IMR-90 (cell line): ENCODE data around the gene RTN1. TPM values are rescaled to one million over a fixed set of nuclear protein-coding genes. Genes with fewer than 3 reads are reported as not detected.

ENCODE experiments used
- ATAC-seq: fragments of 200-7000 bp; cut with Tn5 transposase; 2 replicates; pipeline ENCODE4 v1.9.1; 2020; ENCODE audit warnings: low read depth, mild to moderate bottlenecking, moderate library complexity
- BruUV-seq: library from RNA; stranded (reverse); fragments of 400-500 nt; replicated peaks from 2 replicates; lab custom pipeline; 2021; lab: Mats Ljungman, UMichigan
- CTCF ChIA-PET: fragments of 300-600 bp; formaldehyde crosslinking; extraction: SDS; loops from one replicate; lab custom pipeline; 2021; ENCODE audit warnings: antibody characterized with exemption; lab: Yijun Ruan, JAX
- POLR2A ChIA-PET: fragments of 300-600 bp; sonication (Branson Sonifier 250); formaldehyde crosslinking; loops from one replicate; lab custom pipeline; 2022; ENCODE audit warnings: antibody characterized with exemption; ENCODE audit not compliant: unreplicated experiment; lab: Charles Lee
- DNase-seq: peaks from one replicate; pipeline ENCODE4 v3.0.0; 2013
- H2AFZ ChIP-seq: replicated peaks from 2 replicates; pipeline ENCODE3; 2013; ENCODE audit warnings: low read length, mild to moderate bottlenecking; ENCODE audit not compliant: poor library complexity
- H2AK5ac ChIP-seq: 2 replicates; pipeline ENCODE4 v1.6.1; 2013; ENCODE audit warnings: low read depth, low read length, inconsistent platforms
- H2AK9ac ChIP-seq: replicated peaks from 2 replicates; pipeline ENCODE3; 2013; ENCODE audit warnings: mild to moderate bottlenecking, low read depth, low read length, moderate library complexity; ENCODE audit not compliant: poor library complexity
- H2BK120ac ChIP-seq: 2 replicates; pipeline ENCODE4 v1.6.1; 2013; ENCODE audit warnings: low read depth, low read length, inconsistent platforms
- H2BK15ac ChIP-seq: 3 replicates; pipeline ENCODE4 v1.6.1; 2013; ENCODE audit warnings: low read depth, low read length, inconsistent platforms
- H2BK20ac ChIP-seq: 2 replicates; pipeline ENCODE4 v1.6.1; 2013; ENCODE audit warnings: low read depth, mild to moderate bottlenecking, inconsistent platforms, low read length, moderate library complexity
- H2BK5ac ChIP-seq: 2 replicates; pipeline ENCODE4 v1.6.1; 2013; ENCODE audit warnings: mild to moderate bottlenecking, low read depth, low read length, inconsistent platforms; ENCODE audit not compliant: poor library complexity, severe bottlenecking
- H3K14ac ChIP-seq: replicated peaks from 2 replicates; pipeline ENCODE4 v1.6.1; 2013; ENCODE audit warnings: low read depth, low read length, inconsistent platforms
- H3K18ac ChIP-seq: 2 replicates; pipeline ENCODE4 v1.6.1; 2013; ENCODE audit warnings: low read depth, low read length, control low read depth
- H3K23ac ChIP-seq: 2 replicates; pipeline ENCODE4 v1.6.1; 2013; ENCODE audit warnings: low read depth, low read length, inconsistent platforms
- H3K27ac ChIP-seq: 2 replicates; pipeline ENCODE4 v1.5.1; 2013; ENCODE audit warnings: mild to moderate bottlenecking, control low read depth, low read length; ENCODE audit not compliant: insufficient read depth
- H3K27me3 ChIP-seq: 2 replicates; pipeline ENCODE4 v1.6.1; 2013; ENCODE audit warnings: low read length; ENCODE audit not compliant: control insufficient read depth, insufficient read depth
- H3K36me3 ChIP-seq: 2 replicates; pipeline ENCODE4 v1.6.1; 2013; ENCODE audit warnings: low read length, mixed read lengths; ENCODE audit not compliant: control insufficient read depth, insufficient read depth
- H3K4ac ChIP-seq: 2 replicates; pipeline ENCODE4 v1.6.1; 2013; ENCODE audit warnings: low read depth, low read length, inconsistent platforms
- H3K4me1 ChIP-seq: 2 replicates; pipeline ENCODE4 v1.6.1; 2013; ENCODE audit warnings: low read length, mixed read lengths; ENCODE audit not compliant: control insufficient read depth, insufficient read depth
- H3K4me2 ChIP-seq: 2 replicates; pipeline ENCODE4 v1.6.1; 2013; ENCODE audit warnings: low read depth, mild to moderate bottlenecking, control low read depth, low read length, moderate library complexity
- H3K4me3 ChIP-seq: 2 replicates; pipeline ENCODE4 v1.5.1; 2013; ENCODE audit warnings: low read depth, mild to moderate bottlenecking, control low read depth, low read length, moderate library complexity; ENCODE audit not compliant: insufficient read depth
- H3K56ac ChIP-seq: 2 replicates; pipeline ENCODE4 v1.6.1; 2013; ENCODE audit warnings: low read length, inconsistent platforms; ENCODE audit not compliant: insufficient read depth; ENCODE audit errors: extremely low read depth
- H3K79me1 ChIP-seq, 2 experiments: 2 replicates each; pipeline ENCODE4 v1.6.1; 2013; ENCODE audit warnings: low read length in 2 of 2, inconsistent platforms in 1 of 2, low read depth in 1 of 2
- H3K9ac ChIP-seq: 2 replicates; pipeline ENCODE4 v1.6.1; 2013; ENCODE audit warnings: low read depth, low read length, control low read depth
- H3K9me1 ChIP-seq: 2 replicates; pipeline ENCODE4 v1.6.1; 2013; ENCODE audit warnings: low read length, inconsistent platforms; ENCODE audit not compliant: insufficient read depth
- H3K9me3 ChIP-seq: 2 replicates; pipeline ENCODE4 v1.6.1; 2013; ENCODE audit warnings: low read length; ENCODE audit not compliant: control insufficient read depth, insufficient read depth
- H4K20me1 ChIP-seq: 2 replicates; pipeline ENCODE4 v1.6.1; 2013; ENCODE audit warnings: low read length, inconsistent platforms; ENCODE audit not compliant: insufficient read depth
- H4K5ac ChIP-seq: 2 replicates; pipeline ENCODE4 v1.6.1; 2013; ENCODE audit warnings: mild to moderate bottlenecking, low read depth, low read length, control low read depth
- H4K8ac ChIP-seq, 2 experiments: 2 replicates each; pipeline ENCODE4 v1.6.1; 2013; ENCODE audit warnings: low read depth in 2 of 2, low read length in 2 of 2, control low read depth in 1 of 2, inconsistent platforms in 1 of 2
- H4K91ac ChIP-seq: 2 replicates; pipeline ENCODE4 v1.6.1; 2013; ENCODE audit warnings: low read depth, low read length, inconsistent platforms; ENCODE audit not compliant: insufficient read depth
- BHLHE40 ChIP-seq: fragments of 150-350 bp; IDR thresholded peaks from 2 replicates; pipeline ENCODE4 v1.6.1; 2016; ENCODE audit warnings: mild to moderate bottlenecking, low read depth, low read length
- CEBPB ChIP-seq: IDR thresholded peaks from 2 replicates; pipeline ENCODE4 v1.6.1; 2012; ENCODE audit warnings: low read depth, low read length, improper control_type of control experiment
- CHD1 ChIP-seq: IDR thresholded peaks from 2 replicates; pipeline ENCODE4 v1.6.1; 2012; ENCODE audit warnings: low read depth, low read length, improper control_type of control experiment
- CTCF ChIP-seq: conservative IDR thresholded peaks from 2 replicates; pipeline ENCODE4 v1.5.1; 2012; ENCODE audit warnings: mild to moderate bottlenecking, low read depth, low read length, improper control_type of control experiment
- ELK1 ChIP-seq: fragments of 150-350 bp; IDR thresholded peaks from 2 replicates; pipeline ENCODE4 v1.6.1; 2016; ENCODE audit warnings: low read depth, mild to moderate bottlenecking, low read length, moderate library complexity, borderline replicate concordance
- FOS ChIP-seq: fragments of 150-350 bp; IDR thresholded peaks from 2 replicates; pipeline ENCODE4 v1.6.1; 2016; ENCODE audit warnings: low read depth, low read length
- MAFK ChIP-seq: IDR thresholded peaks from 2 replicates; pipeline ENCODE4 v1.6.1; 2012; ENCODE audit warnings: low read depth, low read length, improper control_type of control experiment
- MAZ ChIP-seq: IDR thresholded peaks from 2 replicates; pipeline ENCODE4 v1.6.1; 2012; ENCODE audit warnings: low read depth, mild to moderate bottlenecking, low read length, improper control_type of control experiment, moderate library complexity, borderline replicate concordance
- MXI1 ChIP-seq: IDR thresholded peaks from 2 replicates; pipeline ENCODE4 v1.6.1; 2012; ENCODE audit warnings: low read depth, mild to moderate bottlenecking, low read length, moderate library complexity, borderline replicate concordance
- NFE2L2 ChIP-seq: fragments of 150-350 bp; IDR thresholded peaks from 2 replicates; pipeline ENCODE4 v1.6.1; 2016; ENCODE audit warnings: low read depth, mild to moderate bottlenecking, low read length
- POLR2A ChIP-seq: IDR thresholded peaks from 2 replicates; pipeline ENCODE4 v1.6.1; 2012; ENCODE audit warnings: mild to moderate bottlenecking, low read depth, low read length
- RAD21 ChIP-seq: IDR thresholded peaks from 2 replicates; pipeline ENCODE4 v1.6.1; 2012; ENCODE audit warnings: low read length, improper control_type of control experiment
- RCOR1 ChIP-seq: IDR thresholded peaks from 2 replicates; pipeline ENCODE4 v1.6.1; 2012; ENCODE audit warnings: mild to moderate bottlenecking, low read length, improper control_type of control experiment; ENCODE audit not compliant: insufficient replicate concordance
- RFX5 ChIP-seq: IDR thresholded peaks from 2 replicates; pipeline ENCODE4 v1.8.0; 2012; ENCODE audit warnings: low read depth, mild to moderate bottlenecking, low read length, moderate library complexity
- SMC3 ChIP-seq: fragments of 150-350 bp; IDR thresholded peaks from 2 replicates; pipeline ENCODE4 v1.6.1; 2016; ENCODE audit warnings: low read depth, mild to moderate bottlenecking, antibody characterized with exemption, low read length, moderate library complexity
- USF2 ChIP-seq: fragments of 150-350 bp; IDR thresholded peaks from 2 replicates; pipeline ENCODE4 v1.6.1; 2017; ENCODE audit warnings: mild to moderate bottlenecking, antibody characterized with exemption, low read length, low read depth
- WGBS, 2 experiments: methylation state at CpG; one replicate each; pipeline versions ENCODE4 v1.1.5 to v1.1.7; 2013; ENCODE audit warnings: missing lambda C conversion rate in 2 of 2; ENCODE audit not compliant: insufficient read length in 1 of 2; ENCODE audit errors: extremely low coverage in 2 of 2; 5-methylcytosine and 5-hydroxymethylcytosine counted together
- dilution Hi-C: fragments of 300-500 bp; cut with HindIII; formaldehyde crosslinking; loops from one replicate; pipeline ENCODE4 v1.14.3; 2018; ENCODE audit warnings: low sequenced_read_pairs; ENCODE audit not compliant: unreplicated experiment
- in situ Hi-C: fragments of 300-500 bp; cut with MboI; formaldehyde crosslinking; loops from 3 replicates; pipeline ENCODE4 v1.14.3; 2019; ENCODE audit warnings: low sequenced_read_pairs, inconsistent platforms, mixed read lengths
- intact Hi-C: fragments of 100-400 bp; cut with micrococcal nuclease; formaldehyde crosslinking; loops from 2 replicates; pipeline ENCODE4 v1.10.0; 2022
- polyA plus RNA-seq, 3 experiments: library from polyadenylated mRNA; depleted of rRNA; stranded (reverse); fragments of >200 nt; gene quantifications; 2 replicates each; pipeline ENCODE4 v1.2.3, GENCODE V29; 2012; ENCODE audit warnings: low replicate concordance in 1 of 3
- total RNA-seq: library from RNA; depleted of rRNA; stranded (reverse); fragments of >200 nt; gene quantifications from 2 replicates; pipeline ENCODE4 v1.2.3, GENCODE V29; 2012

The RTN1 gene
- total and polyA plus RNA-seq, 2 of the 4 experiments (the other 2 are of a cell fraction), result 0.18 to 0.46 TPM

- Histone ChIP-seq H2AK5ac (no peak overlapping the region), H4K20me1 (no peaks in the 10 kb centered on the region), H3K23ac (no peak overlapping the region), H4K5ac (no peak overlapping the region), H3K9me1 (no peaks in the 10 kb centered on the region), H3K79me1 (no peaks in the 10 kb centered on the region), H2BK20ac (no peak overlapping the region), H3K9ac (no peak overlapping the region), H2BK15ac (no peak overlapping the region), H4K91ac (no peak overlapping the region), H3K27me3 (no peaks in the 10 kb centered on the region), H3K18ac (no peak overlapping the region), H3K4me1 (no peaks in the 10 kb centered on the region), H2AK9ac (no peak overlapping the region), H3K14ac (no peak overlapping the region), H3K36me3 (no peaks in the 10 kb centered on the region), H2BK5ac (no peak overlapping the region), H2BK120ac (no peak overlapping the region), H3K27ac (no peak overlapping the region), H3K4me2 (no peak overlapping the region), H3K9me3 (peaks cover 2% of the 10 kb centered on the region; the same call in 1 of the 2 replicates), H3K4me3 (no peak overlapping the region), H2AFZ (no peak overlapping the region), H3K4ac (no peak overlapping the region), H4K8ac (no peak overlapping the region), H3K56ac (no peak overlapping the region)
- POLR2A ChIA-PET, result no interaction called here
- TF ChIP-seq USF2, result no peak
- TF ChIP-seq NFE2L2, result no peak
- TF ChIP-seq RCOR1, result no peak
- TF ChIP-seq MAFK, result no peak
- TF ChIP-seq MXI1, result no peak
- no peak for TF ChIP-seq CTCF
- TF ChIP-seq CHD1, result no peak
- no peak for TF ChIP-seq CEBPB
- no peak for TF ChIP-seq BHLHE40
- no peak for TF ChIP-seq ELK1
- TF ChIP-seq MAZ, result no peak
- no peak for TF ChIP-seq POLR2A
- TF ChIP-seq SMC3, result no peak
- TF ChIP-seq RAD21, result no peak
- no peak for TF ChIP-seq FOS
- TF ChIP-seq RFX5, result no peak
- no TSS peak for BruUV-seq
- dilution Hi-C loops (no loop called here), in situ Hi-C loops (no loop called here), intact Hi-C loops (loop anchor here (5.0 kb wide), 1 partner anchor 491 kb away; no protein-coding TSS in a partner anchor)
- no peak for DNase-seq
- WGBS, 2 experiments, result no CpG with 5 or more reads among the region's 2 CpGs
- ATAC-seq, result no peak
- CTCF ChIA-PET, result no interaction called here
These were observed 179.3 kb downstream of the RTN1 start for GRCh38 chr14:59691266-59691665.
